SK-N-SH (cell line): ENCODE measurements around the gene FTCD. TPM values are rescaled to one million over a fixed set of nuclear protein-coding genes. Genes with fewer than 3 reads are reported as not detected.

Source experiments
- CTCF ChIA-PET: fragments of 300-600, 350-600 bp; formaldehyde crosslinking; extraction: SDS; loops from one replicate; lab custom pipeline; 2021; lab: Yijun Ruan, JAX
- POLR2A ChIA-PET: fragments of 350-600 bp; sonication (Branson Sonifier 250); formaldehyde crosslinking; extraction: SDS; loops from one replicate; lab custom pipeline; 2020; ENCODE audit warnings: antibody characterized with exemption, inconsistent platforms; lab: Yijun Ruan, JAX
- DNase-seq: peaks from one replicate; pipeline ENCODE4 v3.0.0; 2012
- H2AFZ ChIP-seq: fragments of 200-600 bp; sonication (generic); 2 replicates; pipeline ENCODE4 v1.8.1; 2016; ENCODE audit warnings: antibody characterized with exemption, mild to moderate bottlenecking, low read depth
- H3F3A ChIP-seq: fragments of 200-600 bp; sonication (generic); replicated peaks from 2 replicates; pipeline ENCODE3; 2016; ENCODE audit warnings: antibody characterized with exemption, mild to moderate bottlenecking; ENCODE audit not compliant: insufficient read depth
- H3K27ac ChIP-seq, 2 experiments: fragments of 200-500 bp in 1 of 2; fragments of 200-600 bp in 1 of 2; sonication (Bioruptor generic) in 1 of 2; sonication (generic), shearing (Covaris generic) in 1 of 2; 2 replicates each; pipeline versions ENCODE4 v1.5.1 to v1.6.1; 2014 to 2016; ENCODE audit warnings: low read depth in 2 of 2, inconsistent platforms in 1 of 2, low read length in 1 of 2, mild to moderate bottlenecking in 1 of 2, mixed read lengths in 1 of 2
- H3K27me3 ChIP-seq: fragments of 200-600 bp; sonication (generic), shearing (Covaris generic); 2 replicates; pipeline ENCODE4 v1.6.1; 2016; ENCODE audit warnings: mixed run types; ENCODE audit not compliant: insufficient read depth
- H3K36me3 ChIP-seq, 2 experiments: fragments of 200-500 bp in 1 of 2; fragments of 200-600 bp in 1 of 2; sonication (Bioruptor generic) in 1 of 2; sonication (generic) in 1 of 2; replicated peaks in 1 of 2; 2 replicates each; pipeline versions ENCODE3 to v1.5.1; 2014 to 2016; ENCODE audit warnings: low read length in 1 of 2, mild to moderate bottlenecking in 1 of 2; ENCODE audit not compliant: insufficient read depth in 2 of 2, control insufficient read depth in 1 of 2
- H3K4me1 ChIP-seq, 2 experiments: fragments of 200-500 bp in 1 of 2; fragments of 200-600 bp in 1 of 2; sonication (Bioruptor generic) in 1 of 2; sonication (generic), shearing (Covaris generic) in 1 of 2; 2 replicates each; pipeline versions ENCODE4 v1.5.1 to v1.6.1; 2014 to 2016; ENCODE audit warnings: low read depth in 1 of 2, low read length in 1 of 2, mixed run types in 1 of 2; ENCODE audit not compliant: insufficient read depth in 2 of 2, control insufficient read depth in 1 of 2
- H3K4me2 ChIP-seq: fragments of 200-600 bp; sonication (generic), shearing (Covaris generic); 2 replicates; pipeline ENCODE4 v1.6.1; 2017; ENCODE audit warnings: mixed run types
- H3K4me3 ChIP-seq, 2 experiments: fragments of 200-500 bp in 1 of 2; fragments of 200-600 bp in 1 of 2; sonication (Bioruptor generic) in 1 of 2; sonication (generic), shearing (Covaris generic) in 1 of 2; 2 replicates each; pipeline versions ENCODE4 v1.5.1 to v1.8.1; 2014 to 2016; ENCODE audit warnings: low read depth in 2 of 2, inconsistent platforms in 1 of 2, low read length in 1 of 2, mild to moderate bottlenecking in 1 of 2, mixed read lengths in 1 of 2, moderate library complexity in 1 of 2
- H3K79me2 ChIP-seq: fragments of 200-600 bp; sonication (generic); 2 replicates; pipeline ENCODE4 v1.8.1; 2017; ENCODE audit warnings: mild to moderate bottlenecking; ENCODE audit not compliant: insufficient read depth
- H3K9ac ChIP-seq: fragments of 200-600 bp; sonication (generic); 2 replicates; pipeline ENCODE4 v1.6.1; 2017; ENCODE audit warnings: mixed run types
- H3K9me2 ChIP-seq: fragments of 200-600 bp; sonication (generic); 2 replicates; pipeline ENCODE4 v1.6.1; 2017; ENCODE audit warnings: mixed run types
- H3K9me3 ChIP-seq: fragments of 200-600 bp; sonication (generic); 2 replicates; pipeline ENCODE4 v1.6.1; 2017; ENCODE audit warnings: mixed run types, mild to moderate bottlenecking, moderate library complexity
- H4K20me1 ChIP-seq: fragments of 200-600 bp; sonication (generic); 2 replicates; pipeline ENCODE4 v1.6.1; 2017; ENCODE audit warnings: mild to moderate bottlenecking, mixed run types; ENCODE audit not compliant: insufficient read depth
- CHD2 ChIP-seq: fragments of 150-350 bp; IDR thresholded peaks from 2 replicates; pipeline ENCODE4 v1.6.1; 2018; ENCODE audit warnings: low read length; ENCODE audit not compliant: partially characterized antibody
- ELF1 ChIP-seq: IDR thresholded peaks from 2 replicates; pipeline ENCODE4 v1.4.0; 2012
- EP300 ChIP-seq, 2 experiments: IDR thresholded peaks; 2 replicates each; pipeline versions ENCODE4 v1.4.0 to v1.6.1; 2012; ENCODE audit warnings: borderline replicate concordance in 1 of 2, low read depth in 1 of 2, low read length in 1 of 2
- FOXJ3 ChIP-seq: sonication (generic); formaldehyde crosslinking; IDR thresholded peaks from 2 replicates; pipeline ENCODE4 v1.5.1; 2020; ENCODE audit warnings: mild to moderate bottlenecking, missing genetic modification reagents
- GABPA ChIP-seq: IDR thresholded peaks from 2 replicates; pipeline ENCODE4 v1.4.0; 2012; ENCODE audit warnings: low read depth, mild to moderate bottlenecking
- GATA2 ChIP-seq: sonication (generic); formaldehyde crosslinking; IDR thresholded peaks from 2 replicates; pipeline ENCODE4 v1.5.0; 2020; ENCODE audit warnings: mild to moderate bottlenecking, missing genetic modification reagents
- JUND ChIP-seq: IDR thresholded peaks from 2 replicates; pipeline ENCODE4 v1.4.0; 2012
- NFIC ChIP-seq: IDR thresholded peaks from 2 replicates; pipeline ENCODE4 v1.4.0; 2012; ENCODE audit warnings: borderline replicate concordance
- RXRA ChIP-seq: IDR thresholded peaks from 2 replicates; pipeline ENCODE4 v1.4.0; 2012; ENCODE audit warnings: low read depth, mild to moderate bottlenecking, borderline replicate concordance
- SIN3A ChIP-seq: IDR thresholded peaks from 2 replicates; pipeline ENCODE4 v1.6.1; 2012; ENCODE audit warnings: low read depth, mild to moderate bottlenecking, low read length, moderate library complexity, borderline replicate concordance
- SMC3 ChIP-seq: IDR thresholded peaks from 2 replicates; pipeline ENCODE4 v1.6.1; 2012; ENCODE audit warnings: low read depth, low read length, improper control_type of control experiment
- TAF1 ChIP-seq: IDR thresholded peaks from 2 replicates; pipeline ENCODE4 v1.6.1; 2012; ENCODE audit warnings: low read depth, mild to moderate bottlenecking, low read length, moderate library complexity, borderline replicate concordance
- TCF12 ChIP-seq: IDR thresholded peaks from 2 replicates; pipeline ENCODE4 v1.4.0; 2012
- YY1 ChIP-seq: IDR thresholded peaks from 2 replicates; pipeline ENCODE4 v1.4.0; 2012; ENCODE audit warnings: low read depth, mild to moderate bottlenecking
- WGBS: methylation state at CpG from one replicate; pipeline ENCODE4 v1.1.6; 2017; ENCODE audit warnings: low lambda C conversion rate; 5-methylcytosine and 5-hydroxymethylcytosine counted together
- polyA plus RNA-seq, 3 experiments: library from polyadenylated mRNA; depleted of rRNA; stranded (reverse); fragments of >200 nt; gene quantifications; 2 replicates each; pipeline ENCODE4 v1.2.3, GENCODE V29; 2012
- TF ChIP-seq, protein P1 (sequence below): IDR thresholded peaks from 2 replicates; pipeline ENCODE4 v1.4.0; 2012; ENCODE audit warnings: low read depth, borderline replicate concordance
- TF ChIP-seq, protein P2 (sequence below): IDR thresholded peaks from 2 replicates; pipeline ENCODE4; 2012
- TF ChIP-seq, protein P3 (sequence below): fragments of 150-350 bp; IDR thresholded peaks from 2 replicates; pipeline ENCODE4 v1.6.1; 2017; ENCODE audit warnings: antibody characterized with exemption, low read length, low read depth, borderline replicate concordance
- TF ChIP-seq, protein P4 (sequence below): IDR thresholded peaks from 2 replicates; pipeline ENCODE4 v1.4.0; 2012; ENCODE audit warnings: low read depth

FTCD gene
- polyA plus RNA-seq, 1 of the 3 experiments (the other 2 are of a cell fraction): 0.33 TPM

DNA sequence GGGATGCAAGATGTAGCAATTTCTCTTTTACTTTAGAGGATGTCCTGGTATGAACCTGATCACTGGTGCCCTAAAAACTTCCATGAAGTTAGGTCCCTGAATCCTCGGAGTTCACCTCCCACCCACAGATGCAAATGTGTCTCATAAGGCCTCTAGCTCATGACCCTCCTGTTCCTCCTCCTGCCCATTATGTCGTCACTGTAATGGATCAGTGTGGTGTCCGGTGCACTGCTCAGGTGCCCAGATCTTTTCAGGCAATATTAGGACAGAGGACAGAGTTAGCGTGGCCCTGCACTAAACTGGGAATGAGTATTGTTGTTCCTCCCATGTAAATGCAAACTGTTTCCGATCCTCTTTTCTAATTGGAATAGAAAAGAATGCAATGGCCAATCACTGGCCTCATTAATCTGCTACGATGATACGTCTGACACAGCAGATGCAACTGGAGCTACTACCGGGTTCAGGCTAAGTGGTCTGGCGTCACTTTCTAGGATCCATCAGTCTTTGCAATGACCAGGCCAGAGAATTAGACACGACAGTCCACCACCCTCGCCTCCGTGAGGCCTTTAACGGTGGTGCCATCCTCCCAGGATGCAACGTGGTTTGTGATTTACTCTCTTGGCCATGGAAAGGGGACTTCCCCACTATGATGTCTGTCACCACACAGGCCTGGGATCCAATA is 60.8 kb downstream of the FTCD start:
- no peaks in the 10 kb centered on the region for H3K9me3 ChIP-seq
- H3K27ac ChIP-seq: no peak overlapping the region
- H3K4me1 ChIP-seq: peaks cover 0 to 5% of the 10 kb centered on the region in 2 experiments; a peak in 1 of 4 replicates
- CTCF ChIA-PET: no interaction called here
- H3K4me2 ChIP-seq: no peak overlapping the region
- no peaks in the 10 kb centered on the region for H4K20me1 ChIP-seq
- no peak for DNase-seq
- POLR2A ChIA-PET: no interaction called here
- H3F3A ChIP-seq: peaks cover 6% of the 10 kb centered on the region
- 81% methylated on average over 14 of the region's 14 CpGs for WGBS
- no peak overlapping the region for H3K4me3 ChIP-seq
- TF ChIP-seq, protein P1, sequence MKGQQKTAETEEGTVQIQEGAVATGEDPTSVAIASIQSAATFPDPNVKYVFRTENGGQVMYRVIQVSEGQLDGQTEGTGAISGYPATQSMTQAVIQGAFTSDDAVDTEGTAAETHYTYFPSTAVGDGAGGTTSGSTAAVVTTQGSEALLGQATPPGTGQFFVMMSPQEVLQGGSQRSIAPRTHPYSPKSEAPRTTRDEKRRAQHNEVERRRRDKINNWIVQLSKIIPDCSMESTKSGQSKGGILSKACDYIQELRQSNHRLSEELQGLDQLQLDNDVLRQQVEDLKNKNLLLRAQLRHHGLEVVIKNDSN: no peak
- no peak for TF ChIP-seq NFIC
- no peak for TF ChIP-seq TAF1
- TF ChIP-seq FOXJ3 (CRISPR knock-in tag): no peak
- no peak for TF ChIP-seq YY1
- TF ChIP-seq CHD2: no peak
- no peak for TF ChIP-seq SMC3
- no peak for TF ChIP-seq JUND
- TF ChIP-seq, protein P2, sequence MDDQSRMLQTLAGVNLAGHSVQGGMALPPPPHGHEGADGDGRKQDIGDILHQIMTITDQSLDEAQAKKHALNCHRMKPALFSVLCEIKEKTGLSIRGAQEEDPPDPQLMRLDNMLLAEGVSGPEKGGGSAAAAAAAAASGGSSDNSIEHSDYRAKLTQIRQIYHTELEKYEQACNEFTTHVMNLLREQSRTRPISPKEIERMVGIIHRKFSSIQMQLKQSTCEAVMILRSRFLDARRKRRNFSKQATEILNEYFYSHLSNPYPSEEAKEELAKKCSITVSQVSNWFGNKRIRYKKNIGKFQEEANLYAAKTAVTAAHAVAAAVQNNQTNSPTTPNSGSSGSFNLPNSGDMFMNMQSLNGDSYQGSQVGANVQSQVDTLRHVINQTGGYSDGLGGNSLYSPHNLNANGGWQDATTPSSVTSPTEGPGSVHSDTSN: no peak
- no peak for TF ChIP-seq GABPA
- TF ChIP-seq SIN3A: no peak
- no peak for TF ChIP-seq GATA2 (CRISPR knock-in tag)
- no peak for TF ChIP-seq ELF1
- TF ChIP-seq, protein P3, sequence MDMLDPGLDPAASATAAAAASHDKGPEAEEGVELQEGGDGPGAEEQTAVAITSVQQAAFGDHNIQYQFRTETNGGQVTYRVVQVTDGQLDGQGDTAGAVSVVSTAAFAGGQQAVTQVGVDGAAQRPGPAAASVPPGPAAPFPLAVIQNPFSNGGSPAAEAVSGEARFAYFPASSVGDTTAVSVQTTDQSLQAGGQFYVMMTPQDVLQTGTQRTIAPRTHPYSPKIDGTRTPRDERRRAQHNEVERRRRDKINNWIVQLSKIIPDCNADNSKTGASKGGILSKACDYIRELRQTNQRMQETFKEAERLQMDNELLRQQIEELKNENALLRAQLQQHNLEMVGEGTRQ: no peak
- no peak for TF ChIP-seq TCF12
- TF ChIP-seq, protein P4, sequence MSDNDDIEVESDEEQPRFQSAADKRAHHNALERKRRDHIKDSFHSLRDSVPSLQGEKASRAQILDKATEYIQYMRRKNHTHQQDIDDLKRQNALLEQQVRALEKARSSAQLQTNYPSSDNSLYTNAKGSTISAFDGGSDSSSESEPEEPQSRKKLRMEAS: no peak
- no peak for TF ChIP-seq RXRA
- no peak for TF ChIP-seq EP300 (IDR thresholded peaks at IDR 0.05; ENCODE audit: borderline replicate concordance in 1 of 2, low read depth in 1 of 2, low read length in 1 of 2)
- TF ChIP-seq, all 33 proteins: peak for 0
- Histone ChIP-seq H3K79me2 (peaks cover 10% of the 10 kb centered on the region), H3K9ac (no peak overlapping the region), H3K36me3 (no peaks in the 10 kb centered on the region), H3K9me2 (no peaks in the 10 kb centered on the region), H3K27me3 (no peaks in the 10 kb centered on the region), H2AFZ (no peak overlapping the region)
